GM12801 (cell line): Measurements from ENCODE around the gene CHN2.

ENCODE experiments used
- TF ChIP-seq, protein P1 (sequence below): IDR thresholded peaks from one replicate; pipeline ENCODE4 v1.5.1; 2011; ENCODE audit warnings: control low read depth; ENCODE audit not compliant: insufficient read length; ENCODE audit errors: extremely low read depth

The CHN2 gene

DNA sequence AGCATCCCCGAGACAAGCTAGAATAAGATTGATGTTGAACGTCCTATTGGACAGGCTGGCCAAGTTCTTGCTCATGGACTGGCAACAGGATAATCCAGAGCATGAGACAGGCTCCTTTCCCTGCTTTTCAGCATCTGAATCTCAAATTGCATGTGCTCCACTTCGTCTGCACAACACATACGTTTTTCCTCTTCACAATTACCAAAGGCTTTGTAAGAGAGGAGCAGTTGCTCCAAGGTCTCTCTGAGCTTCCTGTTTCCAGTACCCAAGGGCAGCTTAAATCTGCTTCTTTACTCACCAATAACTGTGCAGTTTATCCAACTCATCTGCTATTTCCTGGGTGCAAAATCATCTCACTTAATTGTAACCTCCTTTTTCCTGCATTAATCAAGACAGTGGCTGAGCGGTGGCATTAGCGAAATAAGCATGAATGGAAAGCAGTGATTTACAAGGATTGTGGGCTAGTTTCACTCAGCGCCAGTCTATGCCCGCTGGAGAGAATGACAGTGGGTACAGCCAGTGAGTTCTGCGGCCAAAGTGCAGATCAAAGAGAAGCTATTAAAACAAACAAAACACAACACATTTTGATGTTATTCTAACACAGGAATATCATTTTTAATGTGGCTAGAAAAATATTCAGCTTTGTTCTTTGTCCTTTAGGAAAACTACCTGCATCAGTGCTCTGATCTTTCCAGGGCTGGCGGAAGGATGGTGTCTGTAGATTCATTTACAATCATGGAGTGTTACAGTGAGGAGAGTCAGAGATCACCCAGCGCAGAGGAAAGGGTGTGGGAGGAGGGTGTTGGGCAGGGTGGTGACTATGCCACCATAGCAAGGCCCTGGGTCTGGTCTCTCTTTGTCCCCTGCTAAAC lies 79.8 kb downstream of the CHN2 start:
- TF ChIP-seq, protein P1, sequence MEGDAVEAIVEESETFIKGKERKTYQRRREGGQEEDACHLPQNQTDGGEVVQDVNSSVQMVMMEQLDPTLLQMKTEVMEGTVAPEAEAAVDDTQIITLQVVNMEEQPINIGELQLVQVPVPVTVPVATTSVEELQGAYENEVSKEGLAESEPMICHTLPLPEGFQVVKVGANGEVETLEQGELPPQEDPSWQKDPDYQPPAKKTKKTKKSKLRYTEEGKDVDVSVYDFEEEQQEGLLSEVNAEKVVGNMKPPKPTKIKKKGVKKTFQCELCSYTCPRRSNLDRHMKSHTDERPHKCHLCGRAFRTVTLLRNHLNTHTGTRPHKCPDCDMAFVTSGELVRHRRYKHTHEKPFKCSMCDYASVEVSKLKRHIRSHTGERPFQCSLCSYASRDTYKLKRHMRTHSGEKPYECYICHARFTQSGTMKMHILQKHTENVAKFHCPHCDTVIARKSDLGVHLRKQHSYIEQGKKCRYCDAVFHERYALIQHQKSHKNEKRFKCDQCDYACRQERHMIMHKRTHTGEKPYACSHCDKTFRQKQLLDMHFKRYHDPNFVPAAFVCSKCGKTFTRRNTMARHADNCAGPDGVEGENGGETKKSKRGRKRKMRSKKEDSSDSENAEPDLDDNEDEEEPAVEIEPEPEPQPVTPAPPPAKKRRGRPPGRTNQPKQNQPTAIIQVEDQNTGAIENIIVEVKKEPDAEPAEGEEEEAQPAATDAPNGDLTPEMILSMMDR, result no peak

DNA sequence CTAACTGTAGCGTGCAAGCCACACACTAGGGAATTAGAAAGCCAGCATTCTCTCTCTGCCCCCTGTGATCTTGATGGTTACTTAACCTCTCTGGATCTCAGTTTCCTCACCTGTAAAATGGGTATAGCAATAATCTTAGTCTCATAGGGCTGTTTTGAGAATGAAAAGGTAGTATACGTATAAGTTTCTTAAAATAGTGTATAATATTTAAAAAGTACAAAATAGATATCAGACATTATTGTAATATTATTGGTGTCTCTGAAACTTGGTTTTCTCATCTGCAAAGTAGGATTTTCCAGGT lies 80.4 kb downstream of the CHN2 start:
- TF ChIP-seq, protein P1, result no peak

DNA sequence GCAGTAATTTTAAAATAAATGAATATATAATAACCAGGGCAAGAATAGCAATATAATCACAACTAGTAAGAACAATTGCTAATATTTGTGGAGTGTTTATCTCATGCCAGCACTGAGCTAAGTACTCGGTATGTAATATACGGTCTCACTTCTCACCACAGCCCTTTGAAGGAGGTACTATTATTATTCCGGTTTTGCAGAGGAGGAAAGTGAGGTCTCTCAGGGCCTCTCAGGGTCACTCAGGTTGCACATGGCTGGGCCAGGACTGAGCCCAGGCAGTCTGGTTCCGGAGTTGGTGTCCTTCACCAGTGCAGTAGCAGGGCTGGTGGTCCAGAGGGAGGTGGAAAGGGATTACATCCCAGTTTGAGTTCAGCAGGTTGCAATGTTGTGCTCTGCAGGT lies 80.9 kb downstream of the CHN2 start:
- TF ChIP-seq, protein P1, result no peak

DNA sequence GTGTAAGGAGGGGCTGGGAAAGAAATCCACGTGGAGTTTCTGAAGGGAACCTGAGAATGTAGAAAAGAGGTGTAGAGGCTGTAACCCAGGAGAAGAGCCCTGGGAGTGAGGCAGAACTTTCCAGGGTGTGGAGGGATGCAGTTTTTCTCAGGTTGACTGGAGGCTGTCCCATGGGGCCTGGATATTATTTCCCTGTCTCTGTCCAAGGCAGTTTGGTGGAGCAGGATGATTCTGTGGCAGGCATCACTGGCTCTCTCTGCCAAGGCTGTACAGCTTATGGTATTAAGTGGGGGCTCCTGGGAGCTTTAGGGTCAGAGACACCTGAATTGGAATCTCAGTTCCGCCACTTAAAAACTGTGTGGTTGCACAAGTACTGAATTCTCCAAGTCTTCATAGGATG lies 81.6 kb downstream of the CHN2 start:
- TF ChIP-seq, protein P1, result no peak

DNA sequence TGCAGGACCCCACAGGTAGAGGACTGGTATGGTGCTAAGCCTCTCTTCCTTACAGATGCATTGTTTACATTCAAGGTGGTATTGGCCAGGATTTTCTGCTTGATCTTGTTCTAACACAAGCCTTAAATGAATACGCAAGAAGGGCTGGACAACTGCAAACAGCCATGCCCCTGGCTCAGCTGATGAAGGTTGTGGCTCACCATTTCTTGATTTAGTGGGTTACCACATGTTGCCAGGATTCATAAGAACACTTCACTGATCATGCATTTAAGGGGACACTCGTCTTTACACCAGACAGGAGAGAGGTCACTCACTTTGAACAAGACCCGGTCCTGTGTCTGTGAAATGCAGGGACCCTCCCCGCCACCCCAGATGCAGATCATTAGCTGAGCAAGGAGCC lies 82.2 kb downstream of the CHN2 start:
- TF ChIP-seq, protein P1, result no peak

DNA sequence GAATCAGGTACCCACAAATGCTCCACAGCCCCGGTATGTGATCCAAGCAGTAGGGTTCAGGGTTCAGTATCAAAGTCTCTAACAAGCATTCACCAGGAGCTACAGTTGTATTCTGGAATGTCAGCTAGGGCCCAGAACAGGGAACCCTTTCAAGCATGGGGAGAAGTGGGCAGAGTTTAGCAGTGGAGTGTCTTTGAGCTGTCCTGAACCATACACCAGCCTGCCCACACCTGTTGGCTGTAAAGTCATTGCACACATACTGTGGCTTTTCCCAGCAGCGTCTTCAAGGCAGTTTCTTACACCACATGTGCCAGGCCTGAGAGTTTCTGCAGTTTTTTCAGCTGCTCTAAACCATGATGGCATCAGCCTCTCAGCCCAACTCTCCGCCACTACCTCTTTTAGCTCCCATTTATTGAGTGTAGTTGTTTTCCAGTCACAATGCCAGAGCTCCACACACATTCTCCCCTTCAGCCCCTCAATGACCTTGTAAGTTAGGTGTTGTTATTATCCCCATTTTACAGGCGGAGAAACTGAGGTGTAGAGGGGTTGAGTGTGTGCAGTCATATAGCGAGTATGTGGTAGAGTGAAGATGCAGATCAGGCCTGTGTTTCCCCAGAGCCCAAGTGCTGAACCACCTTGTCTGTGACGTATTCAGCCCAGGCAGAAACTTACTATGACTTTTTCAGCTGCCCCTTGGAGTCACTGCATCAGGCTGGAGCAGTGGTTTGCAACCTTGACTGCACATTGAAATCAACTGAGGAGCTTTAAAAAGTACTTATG lies 83.1 kb downstream of the CHN2 start:
- TF ChIP-seq, protein P1, result no peak

DNA sequence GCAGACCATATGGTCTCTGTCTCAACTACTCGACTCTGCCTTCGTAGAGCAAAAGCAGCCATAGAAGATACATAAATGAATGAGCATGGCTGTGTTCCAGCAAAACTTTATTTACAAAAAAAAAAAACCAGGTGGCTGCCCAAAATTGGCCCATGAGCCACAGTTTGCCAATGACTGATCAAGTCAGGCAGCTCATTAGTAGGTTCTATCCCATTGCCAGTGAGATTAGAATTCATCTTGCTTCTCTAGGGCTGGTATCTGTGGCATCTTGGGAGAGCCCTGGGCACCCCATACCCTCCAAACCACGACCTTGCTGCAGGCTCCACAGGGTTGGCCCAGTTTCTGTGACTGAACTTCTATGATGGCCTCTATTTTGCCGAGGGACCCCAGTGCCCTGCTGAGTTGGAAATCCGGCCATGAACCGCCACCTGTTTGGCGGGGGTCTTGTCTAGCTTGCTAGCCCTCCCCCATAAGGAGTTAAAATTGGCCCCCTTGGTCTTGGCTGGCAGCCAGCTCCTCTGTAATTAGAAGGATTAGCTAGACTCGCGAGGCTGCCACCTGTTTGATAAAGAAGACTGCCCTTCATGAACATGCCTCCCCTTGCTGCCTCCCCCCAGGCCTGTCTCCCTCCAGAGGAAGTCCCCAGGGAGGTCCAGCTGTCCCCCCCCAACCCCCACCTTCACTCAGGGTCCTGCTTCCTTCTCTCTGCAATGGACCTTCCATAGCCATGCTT lies 83.9 kb downstream of the CHN2 start:
- TF ChIP-seq, protein P1, result no peak
